Right renal pelvis (tissue), 4 donors: ENCODE data around the gene PHRF1. TPM values are rescaled to one million over a fixed set of nuclear protein-coding genes. Genes with fewer than 3 reads are reported as not detected.

ENCODE experiments used
- DNase-seq, 4 donors: peaks; one replicate each; pipeline ENCODE4 v3.0.0-alpha.2; 2013; ENCODE audit warnings: low read depth in 4 of 4, low spot score in 3 of 4, missing footprints in 1 of 4
- polyA plus RNA-seq, 4 donors: library from polyadenylated mRNA; unstranded; fragments of 120-200 nt; gene quantifications; one replicate each; pipeline ENCODE4 v1.2.1, GENCODE V29; 2013; ENCODE audit not compliant: insufficient read length in 4 of 4

Gene PHRF1
- polyA plus RNA-seq, 4 donors: 21.1 to 27.4 (median 21.9) TPM

DNA sequence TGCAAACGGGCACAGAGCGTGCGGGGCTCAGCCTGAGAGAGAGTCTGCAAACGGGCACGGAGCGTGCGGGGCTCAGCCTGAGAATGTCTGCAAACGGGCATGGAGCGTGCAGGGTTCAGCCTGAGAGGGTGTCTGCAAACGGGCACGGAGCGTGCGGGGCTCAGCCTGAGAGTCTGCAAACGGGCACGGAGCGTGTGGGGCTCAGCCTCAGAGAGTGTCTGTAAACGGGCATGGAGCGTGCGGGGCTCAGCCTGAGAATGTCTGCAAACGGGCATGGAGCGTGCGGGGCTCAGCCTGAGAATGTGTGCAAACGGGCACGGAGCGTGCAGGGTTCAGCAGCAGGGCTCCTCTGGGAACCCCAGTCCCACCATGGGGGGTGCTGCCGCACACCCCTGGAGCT lies 13.5 kb downstream of the PHRF1 start:
- no peak for DNase-seq

DNA sequence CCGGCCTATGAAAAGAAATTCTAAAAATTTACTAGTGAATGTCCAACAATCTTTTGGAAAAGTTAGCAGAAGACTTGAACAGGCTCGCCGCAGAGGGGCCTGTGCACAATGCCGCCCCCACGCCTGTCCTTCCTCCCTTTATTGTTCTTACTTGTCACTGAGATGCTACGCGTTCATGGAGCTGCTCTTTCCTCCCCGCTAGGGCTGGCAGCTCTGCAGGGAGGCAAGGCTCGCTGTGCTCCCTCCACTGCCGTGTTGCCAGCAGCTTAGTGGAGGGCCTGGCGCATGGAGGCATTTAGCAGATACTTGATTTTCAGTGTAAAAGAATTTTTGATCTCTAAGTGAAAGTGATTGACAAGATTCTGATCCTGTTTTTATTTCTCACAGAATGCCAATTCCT lies 14.7 kb downstream of the PHRF1 start:
- no peak for DNase-seq

DNA sequence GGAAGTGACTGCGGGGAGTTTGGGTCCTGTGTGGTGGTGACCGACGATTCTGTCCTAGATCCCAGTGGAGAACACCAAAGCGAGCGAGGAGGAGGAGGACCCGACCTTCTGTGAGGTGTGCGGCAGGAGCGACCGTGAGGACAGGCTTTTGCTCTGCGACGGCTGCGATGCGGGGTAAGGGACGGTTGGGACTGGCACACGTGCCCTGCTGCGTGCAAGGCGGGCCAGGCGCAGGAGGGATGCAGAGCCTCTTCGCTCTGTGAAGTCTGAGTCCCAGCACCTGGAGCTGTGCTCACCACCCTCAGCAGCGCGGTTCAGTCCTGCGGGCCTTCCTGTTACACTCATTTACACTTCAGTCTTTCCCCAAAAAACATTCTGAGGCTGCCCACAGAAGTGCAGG lies 16.2 kb downstream of the PHRF1 start:
- no peak for DNase-seq

DNA sequence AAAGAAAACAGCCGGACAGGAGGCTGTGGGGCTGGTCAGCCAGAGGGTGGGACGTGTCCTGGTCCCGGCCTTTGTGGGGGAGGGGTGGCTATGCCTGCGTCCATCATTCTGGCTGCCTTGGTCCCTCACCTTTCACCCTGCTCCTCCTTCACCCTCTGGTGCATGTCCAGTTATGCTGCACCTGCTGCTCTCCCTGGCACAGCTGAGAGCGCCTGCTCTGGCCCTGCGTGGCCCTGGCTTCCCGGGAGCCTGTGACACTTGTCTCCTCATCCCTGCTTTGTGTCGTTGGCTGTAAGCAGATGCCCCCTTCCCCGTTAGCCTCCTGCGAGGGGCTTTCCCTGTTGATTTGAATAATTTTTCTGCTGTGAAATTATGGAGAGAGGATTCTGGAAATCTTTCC lies 16.6 kb downstream of the PHRF1 start:
- DNase-seq: no peak

- DNase-seq: no peak
Observed at GRCh38 chr11:593347-593746, 17.1 kb downstream of the PHRF1 start.

DNA sequence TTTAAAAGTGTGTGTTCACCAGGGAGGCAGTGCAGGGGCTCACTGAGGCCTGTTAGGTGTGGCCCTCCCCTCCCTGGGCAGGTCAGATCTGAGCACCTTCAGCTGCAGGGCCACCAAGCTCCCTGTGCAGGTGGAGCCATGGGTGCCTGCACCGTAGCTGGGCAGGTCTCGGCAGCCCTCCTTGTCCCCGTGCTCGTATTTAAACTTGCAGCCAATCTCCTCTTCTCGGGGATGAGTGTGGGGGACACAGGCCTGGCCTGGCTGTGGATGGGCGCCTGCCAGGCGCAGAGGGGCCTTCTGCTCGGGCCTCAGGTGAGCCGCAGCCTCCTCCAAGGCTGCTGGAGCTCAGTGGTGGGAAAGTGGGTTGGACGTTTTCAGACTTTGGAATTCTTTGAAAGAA lies 19.1 kb downstream of the PHRF1 start:
- DNase-seq: no peak

- DNase-seq: no peak
Observed at GRCh38 chr11:596374-596773, 20.1 kb downstream of the PHRF1 start.

- DNase-seq: no peak
Observed at GRCh38 chr11:597166-597725, 21.0 kb downstream of the PHRF1 start.

DNA sequence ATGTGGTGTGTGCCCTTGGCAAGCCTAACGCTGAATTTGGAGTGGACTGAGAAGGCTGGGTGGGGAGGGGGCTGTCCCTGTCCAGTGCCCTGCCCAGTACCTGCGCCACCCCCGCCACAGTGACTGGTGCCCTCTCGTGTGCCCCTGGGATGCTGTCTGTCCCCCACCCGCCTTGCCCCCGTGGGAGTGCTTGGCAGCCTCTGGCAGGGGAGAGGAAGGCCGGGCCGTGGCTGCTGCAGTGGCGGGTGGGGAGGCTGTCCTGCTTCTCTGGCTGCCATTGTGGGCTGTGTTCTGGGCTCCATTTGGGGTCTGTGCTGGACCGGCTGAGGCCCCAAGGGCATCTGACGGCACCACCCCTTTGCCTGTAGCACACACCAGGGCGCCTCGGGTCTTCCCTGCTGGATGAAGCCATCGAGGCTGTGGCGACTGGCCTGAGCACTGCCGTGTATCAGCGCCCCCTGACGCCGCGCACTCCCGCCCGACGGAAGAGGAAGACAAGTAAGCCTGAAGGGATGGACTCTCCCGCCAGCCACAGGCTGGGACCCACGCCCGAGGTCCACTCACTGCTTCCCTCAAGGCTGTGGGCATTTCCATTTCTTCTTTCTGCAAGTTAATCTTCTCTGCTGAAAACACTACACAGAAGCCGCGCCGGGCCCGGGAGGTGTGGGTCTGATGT lies 21.9 kb downstream of the PHRF1 start:
- DNase-seq: no peak

DNA sequence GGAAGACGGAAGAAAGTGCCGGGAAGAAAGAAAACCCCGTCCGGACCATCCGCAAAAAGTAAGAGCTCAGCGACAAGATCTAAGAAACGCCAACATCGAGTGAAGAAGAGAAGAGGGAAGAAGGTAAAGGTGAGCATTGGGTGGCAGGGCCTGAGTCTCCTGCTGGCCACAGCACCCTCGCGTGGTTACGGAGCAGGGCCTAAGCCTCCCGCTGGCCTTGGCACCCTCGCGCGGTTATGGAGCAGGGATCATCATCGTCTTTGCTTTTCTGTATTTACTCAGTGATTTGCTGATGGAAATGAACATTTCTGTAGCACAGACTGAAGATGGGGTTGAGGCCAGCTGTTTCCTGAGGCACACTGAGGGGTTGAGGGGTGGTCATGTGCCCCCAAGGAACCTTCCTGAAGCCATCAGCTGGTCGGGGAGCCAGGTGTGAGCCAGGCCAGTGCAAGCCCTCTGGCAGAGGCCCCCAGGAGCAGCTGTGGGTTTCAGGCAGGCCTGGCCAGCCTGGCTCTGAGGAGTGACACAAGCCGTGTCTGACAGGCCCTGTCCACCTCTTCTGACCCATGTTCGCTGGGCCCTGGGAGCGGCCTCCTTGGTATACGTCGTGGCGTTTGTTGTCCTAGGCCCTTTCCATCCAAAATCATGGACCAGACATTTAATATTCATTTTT lies 25.4 kb downstream of the PHRF1 start:
- DNase-seq: no peak

- DNase-seq: no peak
Observed at GRCh38 chr11:603154-603553, 26.9 kb downstream of the PHRF1 start.

DNA sequence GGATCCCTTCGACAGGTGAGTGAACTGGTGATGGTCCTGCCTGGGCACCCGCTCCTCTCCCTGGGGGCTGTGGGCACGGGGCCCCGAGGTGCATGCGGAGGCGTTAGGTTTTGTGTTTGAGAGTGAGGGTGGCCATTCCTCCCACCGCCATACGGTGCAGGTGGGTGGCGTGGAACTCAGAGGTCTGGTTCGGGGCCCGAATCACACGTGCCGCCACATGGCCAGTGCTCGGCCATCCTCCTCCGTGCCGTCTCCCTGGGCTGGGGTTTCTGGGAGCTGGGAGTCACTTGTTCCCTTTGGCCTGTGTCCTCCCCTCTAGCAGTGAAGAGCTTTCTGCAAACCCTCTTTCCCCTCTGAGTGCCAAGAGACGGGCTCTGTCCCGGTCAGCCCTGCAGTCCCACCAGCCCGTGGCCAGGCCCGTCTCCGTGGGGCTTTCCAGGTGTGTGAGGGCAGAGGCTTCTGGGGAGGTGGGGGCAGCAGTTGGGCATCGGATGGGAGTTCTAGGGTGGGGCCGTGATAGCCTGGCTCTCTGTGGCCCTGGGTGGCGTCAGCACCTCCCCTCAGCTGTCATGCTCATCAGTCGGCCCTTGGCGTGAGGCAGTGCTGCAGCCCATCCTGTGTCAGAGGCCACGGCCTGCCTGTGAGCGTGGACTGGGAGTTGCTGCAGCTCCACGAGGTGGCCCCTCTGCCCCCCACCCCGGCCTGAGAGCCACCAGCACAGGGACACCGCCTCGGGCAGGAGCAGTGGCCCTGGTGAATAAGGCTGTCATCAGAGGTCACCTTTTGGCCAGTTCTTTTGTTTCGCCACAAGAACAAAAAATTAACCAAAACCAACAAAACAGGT lies 29.2 kb downstream of the PHRF1 start:
- DNase-seq: no peak

DNA sequence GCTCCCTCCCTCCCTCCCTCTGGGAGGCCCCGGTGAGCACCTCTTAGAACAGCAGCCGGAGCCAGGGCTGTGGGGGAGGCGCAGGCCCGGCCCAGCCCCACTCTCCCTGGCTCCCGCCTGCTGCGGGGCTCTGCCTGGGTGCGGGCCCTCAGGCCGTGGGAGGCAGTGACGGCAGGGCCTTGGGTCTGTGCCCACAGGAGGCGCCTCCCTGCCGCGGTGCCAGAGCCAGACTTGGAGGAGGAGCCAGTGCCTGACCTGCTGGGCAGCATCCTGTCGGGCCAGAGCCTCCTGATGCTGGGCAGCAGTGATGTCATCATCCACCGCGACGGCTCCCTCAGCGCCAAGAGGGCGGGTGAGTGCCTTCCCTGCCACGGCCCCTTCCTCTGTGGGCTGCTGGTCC lies 30.0 kb downstream of the PHRF1 start:
- no peak for DNase-seq

- no peak for DNase-seq
Observed at GRCh38 chr11:607020-607780, 30.9 kb downstream of the PHRF1 start.

- no peak for DNase-seq
Observed at GRCh38 chr11:607971-608659, 31.8 kb downstream of the PHRF1 start.

DNA sequence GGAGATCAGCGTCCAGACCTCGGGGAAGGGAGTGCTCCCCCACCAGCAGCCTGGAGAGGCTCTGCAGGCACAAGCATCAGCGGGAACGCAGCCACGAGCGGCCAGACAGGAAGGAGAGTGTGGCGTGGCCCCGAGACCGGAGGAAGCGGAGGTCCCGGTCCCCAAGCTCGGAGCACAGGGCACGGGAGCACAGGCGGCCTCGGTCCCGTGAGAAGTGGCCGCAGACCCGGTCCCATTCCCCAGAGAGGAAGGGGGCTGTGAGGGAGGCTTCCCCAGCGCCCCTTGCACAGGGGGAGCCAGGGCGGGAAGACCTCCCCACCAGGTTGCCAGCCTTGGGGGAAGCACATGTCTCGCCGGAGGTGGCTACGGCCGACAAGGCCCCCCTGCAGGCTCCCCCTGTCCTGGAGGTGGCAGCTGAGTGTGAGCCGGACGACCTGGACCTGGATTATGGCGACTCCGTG lies 32.6 kb downstream of the PHRF1 start:
- DNase-seq: no peak

DNA sequence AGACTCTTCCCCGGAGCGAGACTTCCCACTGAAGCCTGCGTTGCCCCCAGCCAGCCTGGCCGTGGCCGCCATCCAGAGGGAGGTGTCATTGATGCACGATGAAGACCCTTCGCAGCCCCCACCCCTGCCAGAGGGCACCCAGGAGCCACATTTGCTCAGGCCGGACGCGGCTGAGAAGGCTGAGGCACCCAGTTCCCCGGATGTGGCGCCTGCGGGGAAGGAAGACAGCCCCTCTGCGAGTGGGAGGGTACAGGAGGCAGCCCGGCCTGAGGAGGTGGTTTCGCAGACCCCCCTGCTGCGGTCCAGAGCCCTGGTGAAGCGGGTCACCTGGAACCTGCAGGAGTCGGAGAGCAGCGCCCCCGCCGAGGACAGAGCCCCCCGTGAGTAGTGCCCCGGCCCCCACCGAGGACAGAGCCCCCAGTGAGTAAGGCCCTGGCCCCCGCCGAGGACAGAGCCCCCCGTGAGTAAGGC lies 33.1 kb downstream of the PHRF1 start:
- DNase-seq: no peak

- DNase-seq: no peak
Observed at GRCh38 chr11:610146-610801, 34.0 kb downstream of the PHRF1 start.
